ENCODE data around the gene RCVRN.

RCVRN gene

DNA sequence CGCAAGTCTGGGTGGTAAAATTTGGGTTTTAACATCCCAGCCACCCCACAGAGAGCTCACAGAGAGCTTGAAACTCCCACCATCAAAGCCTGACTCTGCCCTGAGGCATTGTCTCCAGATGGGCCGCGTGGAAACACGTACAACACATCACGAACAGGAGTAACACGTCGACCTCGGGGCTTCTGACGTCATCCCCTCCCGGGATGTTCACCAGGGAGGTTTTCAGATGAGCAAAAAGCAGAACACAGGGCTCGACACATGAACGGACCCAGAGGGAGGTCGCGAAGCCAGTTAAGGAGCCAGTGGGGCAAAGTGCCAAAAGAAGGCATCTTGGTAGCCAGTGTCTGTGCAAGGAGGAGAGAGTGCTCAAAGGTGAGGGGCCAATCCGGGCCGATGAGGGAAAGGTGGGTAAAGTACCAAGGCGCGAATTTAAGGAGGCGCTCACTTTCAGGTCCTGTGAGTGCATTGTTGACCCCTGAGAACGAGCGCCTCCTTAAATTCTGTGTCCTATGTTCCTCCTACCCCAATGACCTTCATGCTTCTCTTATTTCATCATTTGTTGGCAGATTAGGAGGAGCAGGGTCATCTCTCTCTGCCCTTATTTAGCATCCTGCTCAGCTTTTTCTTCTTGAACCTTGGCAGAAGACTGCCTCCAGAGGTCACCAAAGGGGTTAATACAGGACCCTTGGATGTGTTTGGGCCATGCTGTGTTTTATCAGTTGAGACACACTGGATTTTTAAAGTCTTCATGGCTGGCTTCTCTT is 5.6 kb downstream of the RCVRN start:
- no peak overlapping the region for H3K4me3 ChIP-seq (ENCODE audit: low read depth in 1 of 2, low read length in 2 of 2)
- no peak overlapping the region for H3K27ac ChIP-seq (ENCODE audit: low read depth, low read length)
- no peaks in the 10 kb centered on the region for H3K4me1 ChIP-seq (ENCODE audit: control insufficient read depth in 1 of 2, insufficient read depth in 2 of 2, low read length in 2 of 2)
- no peaks in the 10 kb centered on the region for H3K27me3 ChIP-seq (ENCODE audit: control insufficient read depth in 1 of 2, insufficient read depth in 2 of 2, low read length in 2 of 2)
- H3K9ac ChIP-seq (ENCODE audit: low read depth in 1 of 2, low read length in 2 of 2), result no peak overlapping the region
- no peaks in the 10 kb centered on the region for H3K36me3 ChIP-seq (ENCODE audit: control insufficient read depth in 1 of 2, insufficient read depth in 2 of 2, low read length in 2 of 2)
- H3K9me3 ChIP-seq (ENCODE audit: control insufficient read depth in 1 of 2, low read length in 2 of 2), result no peaks in the 10 kb centered on the region

DNA sequence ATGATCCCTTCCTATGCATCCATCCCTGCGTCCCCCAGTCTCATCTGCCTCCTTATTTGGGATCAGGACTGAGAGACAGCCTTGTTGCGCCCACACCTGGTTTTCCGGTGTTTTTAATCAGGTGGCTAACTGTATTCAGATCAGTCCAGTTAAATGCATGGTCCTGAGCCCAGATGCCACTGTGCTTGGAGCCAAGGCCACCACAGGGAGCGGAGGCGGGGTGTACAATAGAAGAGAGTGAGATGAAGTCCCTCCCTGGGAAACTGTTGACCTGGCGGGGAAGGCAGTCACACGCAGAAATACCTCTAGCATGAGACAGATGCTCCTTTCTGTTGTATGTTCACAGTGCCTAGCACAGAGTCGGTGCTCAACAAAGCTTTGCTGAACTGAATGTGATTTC is 6.3 kb downstream of the RCVRN start:
- H3K36me3 ChIP-seq (ENCODE audit: control insufficient read depth in 1 of 2, insufficient read depth in 2 of 2, low read length in 2 of 2), result no peaks in the 10 kb centered on the region

DNA sequence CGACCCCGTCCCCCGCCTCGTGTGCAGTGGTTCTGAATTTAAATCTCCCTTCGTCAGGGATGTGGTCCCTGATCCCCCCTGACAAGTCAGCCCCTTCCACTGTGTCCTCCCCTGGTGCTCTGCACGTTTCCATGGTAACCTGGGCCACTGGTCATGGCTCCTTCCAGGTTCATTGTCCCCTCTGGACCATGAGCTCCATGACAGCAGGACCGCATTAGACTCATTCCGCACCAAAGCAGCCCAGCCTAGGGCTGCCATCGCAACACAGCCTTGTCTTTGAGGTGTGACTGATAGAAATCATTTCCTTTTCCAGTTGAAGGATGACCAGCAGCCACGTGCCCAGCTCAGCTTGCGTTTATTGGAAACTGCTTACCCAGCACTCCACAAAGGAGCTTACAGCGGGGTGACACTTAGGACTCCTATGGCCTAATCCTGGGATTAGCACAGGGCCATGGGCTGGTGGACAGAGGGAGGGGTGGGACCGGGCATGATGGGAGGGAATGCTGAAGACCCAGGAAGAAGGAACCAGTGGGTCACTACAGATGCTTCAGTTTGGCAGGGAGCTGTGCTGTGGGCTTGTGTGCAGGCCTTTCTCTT is 7.6 kb downstream of the RCVRN start:
- no peaks in the 10 kb centered on the region for H3K27me3 ChIP-seq (ENCODE audit: control insufficient read depth in 1 of 2, insufficient read depth in 2 of 2, low read length in 2 of 2)
- no peaks in the 10 kb centered on the region for H3K9me3 ChIP-seq (ENCODE audit: control insufficient read depth in 1 of 2, low read length in 2 of 2)
- H3K9ac ChIP-seq (ENCODE audit: low read depth in 1 of 2, low read length in 2 of 2), result no peak overlapping the region
- no peak overlapping the region for H3K27ac ChIP-seq (ENCODE audit: low read depth, low read length)
- H3K36me3 ChIP-seq (ENCODE audit: control insufficient read depth in 1 of 2, insufficient read depth in 2 of 2, low read length in 2 of 2), result no peaks in the 10 kb centered on the region
- no peaks in the 10 kb centered on the region for H3K4me1 ChIP-seq (ENCODE audit: control insufficient read depth in 1 of 2, insufficient read depth in 2 of 2, low read length in 2 of 2)
- H3K4me3 ChIP-seq (ENCODE audit: low read depth in 1 of 2, low read length in 2 of 2), result no peak overlapping the region

More for the DNA sequence above, 6.3 kb downstream of the RCVRN start:
- Histone ChIP-seq H3K4me1 (ENCODE audit: control insufficient read depth in 1 of 2, insufficient read depth in 2 of 2, low read length in 2 of 2) (no peaks in the 10 kb centered on the region), H3K4me3 (ENCODE audit: low read depth in 1 of 2, low read length in 2 of 2) (no peak overlapping the region), H3K9me3 (ENCODE audit: control insufficient read depth in 1 of 2, low read length in 2 of 2) (no peaks in the 10 kb centered on the region), H3K27ac (ENCODE audit: low read depth, low read length) (no peak overlapping the region), H3K27me3 (ENCODE audit: control insufficient read depth in 1 of 2, insufficient read depth in 2 of 2, low read length in 2 of 2) (no peaks in the 10 kb centered on the region), H3K9ac (ENCODE audit: low read depth in 1 of 2, low read length in 2 of 2) (no peak overlapping the region)

DNA sequence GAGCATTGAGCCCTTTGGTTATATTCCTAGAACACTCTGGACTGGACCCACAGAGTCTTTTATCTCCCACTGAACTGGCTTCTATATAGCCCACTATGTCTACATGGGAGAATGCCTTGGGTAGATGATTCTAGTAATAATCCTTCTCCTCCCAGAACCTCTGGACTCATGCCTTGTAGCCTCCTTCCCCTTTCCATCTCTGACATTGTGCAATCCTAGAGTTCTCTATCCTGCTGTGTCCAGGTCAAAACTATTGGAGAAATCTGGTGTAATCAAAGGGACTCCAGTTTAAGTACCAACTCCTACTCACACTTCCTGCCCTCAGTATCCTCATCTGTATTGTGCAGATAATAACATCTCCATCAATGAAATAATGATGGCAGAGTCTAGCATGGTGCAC is 9.1 kb downstream of the RCVRN start:
- no peak overlapping the region for H3K9ac ChIP-seq (ENCODE audit: low read depth in 1 of 2, low read length in 2 of 2)
- no peak overlapping the region for H3K27ac ChIP-seq (ENCODE audit: low read depth, low read length)
- no peaks in the 10 kb centered on the region for H3K36me3 ChIP-seq (ENCODE audit: control insufficient read depth in 1 of 2, insufficient read depth in 2 of 2, low read length in 2 of 2)
- no peak overlapping the region for H3K4me3 ChIP-seq (ENCODE audit: low read depth in 1 of 2, low read length in 2 of 2)
- no peaks in the 10 kb centered on the region for H3K9me3 ChIP-seq (ENCODE audit: control insufficient read depth in 1 of 2, low read length in 2 of 2)
- no peaks in the 10 kb centered on the region for H3K4me1 ChIP-seq (ENCODE audit: control insufficient read depth in 1 of 2, insufficient read depth in 2 of 2, low read length in 2 of 2)
- H3K27me3 ChIP-seq (ENCODE audit: control insufficient read depth in 1 of 2, insufficient read depth in 2 of 2, low read length in 2 of 2), result no peaks in the 10 kb centered on the region

DNA sequence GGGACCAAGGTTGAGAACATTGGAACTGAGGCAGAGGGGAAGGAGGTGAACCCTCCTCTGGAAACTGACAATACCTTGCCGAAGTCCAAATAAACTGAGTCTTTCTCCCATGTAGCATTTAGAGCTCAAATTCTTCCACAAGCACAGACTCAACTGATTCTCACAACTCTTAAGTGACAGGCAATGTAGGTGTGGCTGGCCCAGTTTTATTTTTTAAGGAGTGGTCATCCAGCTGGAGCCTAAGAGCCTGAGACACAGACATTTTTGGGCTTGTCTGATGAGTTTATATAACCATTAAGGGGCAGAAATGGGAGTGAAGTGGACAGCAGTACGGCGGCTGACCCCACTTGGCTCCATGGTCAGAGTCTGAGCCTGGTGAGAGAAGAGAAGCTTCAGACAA is 10.8 kb downstream of the RCVRN start:
- Histone ChIP-seq H3K36me3 (ENCODE audit: control insufficient read depth in 1 of 2, insufficient read depth in 2 of 2, low read length in 2 of 2) (no peaks in the 10 kb centered on the region), H3K9me3 (ENCODE audit: control insufficient read depth in 1 of 2, low read length in 2 of 2) (no peaks in the 10 kb centered on the region), H3K27ac (ENCODE audit: low read depth, low read length) (no peak overlapping the region), H3K4me1 (ENCODE audit: control insufficient read depth in 1 of 2, insufficient read depth in 2 of 2, low read length in 2 of 2) (no peaks in the 10 kb centered on the region), H3K4me3 (ENCODE audit: low read depth in 1 of 2, low read length in 2 of 2) (no peak overlapping the region), H3K9ac (ENCODE audit: low read depth in 1 of 2, low read length in 2 of 2) (no peak overlapping the region), H3K27me3 (ENCODE audit: control insufficient read depth in 1 of 2, insufficient read depth in 2 of 2, low read length in 2 of 2) (no peaks in the 10 kb centered on the region)

DNA sequence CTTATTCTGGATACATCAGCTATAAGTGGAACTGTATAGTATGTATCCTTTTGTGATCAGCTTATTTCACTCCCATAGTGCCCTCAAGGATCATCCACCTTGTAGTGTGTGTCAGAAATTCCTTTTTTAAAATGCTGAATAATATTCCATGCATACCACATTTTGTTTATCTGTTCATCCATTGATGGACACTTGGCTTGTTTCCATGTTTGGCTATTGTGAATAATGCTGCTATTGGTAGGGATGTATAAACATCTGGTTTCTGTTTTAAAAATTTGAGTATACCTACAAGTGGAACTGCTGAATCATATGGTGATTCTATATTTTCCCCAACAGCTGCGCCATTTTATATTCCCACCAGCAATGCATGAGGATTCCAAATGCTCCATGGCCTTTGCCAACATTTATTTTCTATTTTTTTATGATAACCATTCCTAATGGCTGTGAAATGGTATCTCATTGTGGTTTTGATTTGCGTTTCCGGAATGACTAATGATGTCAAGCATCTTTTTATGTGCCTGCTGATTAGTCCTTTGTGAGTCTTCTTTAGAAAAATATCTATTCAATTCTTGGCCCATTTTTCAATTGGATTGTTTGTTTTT is 11.6 kb downstream of the RCVRN start:
- H3K27ac ChIP-seq (ENCODE audit: low read depth, low read length), result no peak overlapping the region
- no peaks in the 10 kb centered on the region for H3K27me3 ChIP-seq (ENCODE audit: control insufficient read depth in 1 of 2, insufficient read depth in 2 of 2, low read length in 2 of 2)
- H3K9me3 ChIP-seq (ENCODE audit: control insufficient read depth in 1 of 2, low read length in 2 of 2), result no peaks in the 10 kb centered on the region
- no peaks in the 10 kb centered on the region for H3K36me3 ChIP-seq (ENCODE audit: control insufficient read depth in 1 of 2, insufficient read depth in 2 of 2, low read length in 2 of 2)
- H3K4me3 ChIP-seq (ENCODE audit: low read depth in 1 of 2, low read length in 2 of 2), result no peak overlapping the region
- no peak overlapping the region for H3K9ac ChIP-seq (ENCODE audit: low read depth in 1 of 2, low read length in 2 of 2)
- no peaks in the 10 kb centered on the region for H3K4me1 ChIP-seq (ENCODE audit: control insufficient read depth in 1 of 2, insufficient read depth in 2 of 2, low read length in 2 of 2)

DNA sequence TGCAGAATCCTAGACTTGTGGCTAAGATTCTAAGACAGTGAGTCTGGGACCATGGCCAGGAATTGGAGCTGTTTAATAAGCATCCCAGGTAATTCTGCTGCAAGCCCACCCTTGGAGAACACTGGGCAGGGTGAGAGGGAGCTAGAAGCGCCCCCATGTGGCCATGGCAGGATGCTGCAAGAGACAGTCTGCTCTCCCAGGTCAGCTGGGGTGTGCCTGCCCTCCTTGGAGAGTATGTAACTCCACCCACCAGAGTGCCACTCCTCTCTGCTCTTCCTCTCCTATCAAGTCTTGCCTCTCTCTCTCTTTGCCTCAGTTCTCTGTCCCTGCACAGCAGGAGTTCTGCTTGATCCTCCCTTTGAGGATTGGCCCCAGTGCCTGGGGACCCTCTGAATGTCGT is 14.9 kb downstream of the RCVRN start:
- H3K9me3 ChIP-seq (ENCODE audit: control insufficient read depth in 1 of 2, low read length in 2 of 2), result no peaks in the 10 kb centered on the region
- H3K4me3 ChIP-seq (ENCODE audit: low read depth in 1 of 2, low read length in 2 of 2), result no peak overlapping the region
- no peaks in the 10 kb centered on the region for H3K4me1 ChIP-seq (ENCODE audit: control insufficient read depth in 1 of 2, insufficient read depth in 2 of 2, low read length in 2 of 2)
- no peak overlapping the region for H3K27ac ChIP-seq (ENCODE audit: low read depth, low read length)
- H3K27me3 ChIP-seq (ENCODE audit: control insufficient read depth in 1 of 2, insufficient read depth in 2 of 2, low read length in 2 of 2), result no peaks in the 10 kb centered on the region
- H3K9ac ChIP-seq (ENCODE audit: low read depth in 1 of 2, low read length in 2 of 2), result no peak overlapping the region
- no peaks in the 10 kb centered on the region for H3K36me3 ChIP-seq (ENCODE audit: control insufficient read depth in 1 of 2, insufficient read depth in 2 of 2, low read length in 2 of 2)

DNA sequence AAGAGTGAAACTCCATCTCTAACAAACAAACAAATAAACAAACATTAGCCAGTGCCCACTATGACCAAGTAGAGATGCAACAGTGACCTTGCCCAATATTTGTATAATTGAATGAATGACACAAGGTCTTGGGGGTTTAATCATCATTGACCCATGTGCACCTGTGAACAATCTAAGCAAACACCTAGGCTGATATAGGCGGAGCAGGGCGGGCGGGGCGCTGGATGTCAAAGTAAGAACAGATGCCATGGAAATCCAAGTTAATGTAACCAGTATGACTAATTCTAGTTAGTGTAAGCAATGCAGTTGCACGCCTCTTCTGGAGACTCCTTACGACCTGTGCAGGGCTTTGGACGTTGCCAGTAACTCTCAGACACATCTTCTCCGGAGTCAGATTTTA is 17.6 kb downstream of the RCVRN start:
- Histone ChIP-seq H3K4me3 (ENCODE audit: low read depth in 1 of 2, low read length in 2 of 2) (no peak overlapping the region), H3K27me3 (ENCODE audit: control insufficient read depth in 1 of 2, insufficient read depth in 2 of 2, low read length in 2 of 2) (no peaks in the 10 kb centered on the region), H3K9me3 (ENCODE audit: control insufficient read depth in 1 of 2, low read length in 2 of 2) (peaks cover 6 to 13% of the 10 kb centered on the region in 2 donors), H3K36me3 (ENCODE audit: control insufficient read depth in 1 of 2, insufficient read depth in 2 of 2, low read length in 2 of 2) (no peaks in the 10 kb centered on the region), H3K9ac (ENCODE audit: low read depth in 1 of 2, low read length in 2 of 2) (no peak overlapping the region), H3K27ac (ENCODE audit: low read depth, low read length) (no peak overlapping the region), H3K4me1 (ENCODE audit: control insufficient read depth in 1 of 2, insufficient read depth in 2 of 2, low read length in 2 of 2) (no peaks in the 10 kb centered on the region)

DNA sequence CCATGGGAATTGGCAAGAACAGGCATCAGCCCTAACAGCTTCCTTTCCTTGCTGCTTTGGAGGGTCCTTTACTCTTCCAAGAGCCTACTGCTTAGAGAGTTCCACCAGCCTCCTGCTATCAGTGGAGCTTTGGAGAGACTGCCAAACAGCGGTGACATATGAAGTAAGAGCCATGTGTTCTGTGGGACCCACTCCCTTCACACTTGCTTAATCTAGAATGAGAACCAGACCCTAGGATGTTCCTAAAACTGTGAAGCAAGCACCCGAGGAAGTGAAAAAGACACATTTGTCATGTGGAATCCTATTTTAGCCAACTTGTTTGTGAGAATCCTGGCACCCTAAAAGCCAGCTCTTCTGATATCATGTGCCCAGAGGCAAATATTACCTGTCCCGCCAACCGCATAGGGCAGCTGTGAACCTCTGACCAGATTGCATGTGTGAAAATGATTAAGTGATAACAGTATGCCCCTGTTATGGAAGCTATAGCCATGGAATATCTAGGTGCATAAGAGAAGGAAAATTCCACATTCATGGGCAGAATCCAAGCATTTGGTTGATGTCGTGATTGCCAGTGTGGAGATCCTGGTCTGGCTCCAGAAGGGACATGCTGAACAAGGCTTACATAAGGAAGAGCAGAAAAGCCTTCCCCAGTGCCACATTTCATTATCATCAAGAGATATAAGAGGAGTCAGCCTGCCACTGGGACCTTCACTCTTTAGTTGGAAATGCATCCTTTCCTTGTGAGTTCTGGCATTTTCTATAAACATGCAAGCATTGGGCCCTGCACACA is 18.7 kb downstream of the RCVRN start:
- Histone ChIP-seq H3K27me3 (ENCODE audit: control insufficient read depth in 1 of 2, insufficient read depth in 2 of 2, low read length in 2 of 2) (no peaks in the 10 kb centered on the region), H3K4me1 (ENCODE audit: control insufficient read depth in 1 of 2, insufficient read depth in 2 of 2, low read length in 2 of 2) (no peaks in the 10 kb centered on the region), H3K4me3 (ENCODE audit: low read depth in 1 of 2, low read length in 2 of 2) (no peak overlapping the region), H3K9me3 (ENCODE audit: control insufficient read depth in 1 of 2, low read length in 2 of 2) (peaks cover 12 to 20% of the 10 kb centered on the region in 2 donors), H3K9ac (ENCODE audit: low read depth in 1 of 2, low read length in 2 of 2) (no peak overlapping the region), H3K27ac (ENCODE audit: low read depth, low read length) (no peak overlapping the region), H3K36me3 (ENCODE audit: control insufficient read depth in 1 of 2, insufficient read depth in 2 of 2, low read length in 2 of 2) (no peaks in the 10 kb centered on the region)

DNA sequence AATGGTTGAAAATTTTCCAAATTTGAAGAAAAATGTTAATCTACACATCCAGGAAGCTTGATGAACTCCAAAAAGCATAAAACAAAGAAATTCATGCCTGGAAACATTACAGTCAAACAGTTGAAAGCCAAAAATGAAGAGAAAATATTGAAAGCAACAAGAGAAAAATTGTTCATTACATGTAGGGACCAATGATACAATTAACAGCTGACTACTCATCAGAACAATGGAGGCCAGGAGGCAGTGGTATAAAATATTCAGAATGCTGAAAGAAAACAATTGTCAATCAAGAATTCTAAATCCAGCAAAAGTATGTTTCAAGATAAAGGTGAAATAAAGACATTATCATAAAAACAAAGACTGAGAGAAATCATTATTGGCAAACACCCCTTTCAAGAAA is 21.6 kb downstream of the RCVRN start:
- Histone ChIP-seq H3K4me1 (ENCODE audit: control insufficient read depth in 1 of 2, insufficient read depth in 2 of 2, low read length in 2 of 2) (no peaks in the 10 kb centered on the region), H3K27me3 (ENCODE audit: control insufficient read depth in 1 of 2, insufficient read depth in 2 of 2, low read length in 2 of 2) (no peaks in the 10 kb centered on the region), H3K9ac (ENCODE audit: low read depth in 1 of 2, low read length in 2 of 2) (no peak overlapping the region), H3K9me3 (ENCODE audit: control insufficient read depth in 1 of 2, low read length in 2 of 2) (peaks cover 12 to 20% of the 10 kb centered on the region in 2 donors), H3K4me3 (ENCODE audit: low read depth in 1 of 2, low read length in 2 of 2) (no peak overlapping the region), H3K27ac (ENCODE audit: low read depth, low read length) (no peak overlapping the region), H3K36me3 (ENCODE audit: control insufficient read depth in 1 of 2, insufficient read depth in 2 of 2, low read length in 2 of 2) (no peaks in the 10 kb centered on the region)

Measured in duodenal mucosa (tissue), 2 donors.